Nephron progenitor cell (in vitro differentiated cells): ENCODE results near the gene CLNK.

Source experiments
- DNase-seq: peaks from one replicate; pipeline ENCODE4 v3.0.0; 2021
- H3K27ac Mint-ChIP-seq: 2 replicates; pipeline ENCODE4 v1.8.0; 2021; ENCODE audit warnings: mild to moderate bottlenecking, moderate library complexity, mixed read lengths
- H3K27me3 Mint-ChIP-seq: 2 replicates; pipeline ENCODE4 v1.8.0; 2021; ENCODE audit warnings: mild to moderate bottlenecking, low read depth, mixed read lengths; ENCODE audit not compliant: poor library complexity
- H3K36me3 Mint-ChIP-seq: 2 replicates; pipeline ENCODE4 v1.8.0; 2021; ENCODE audit warnings: low read depth, mixed read lengths
- H3K4me1 Mint-ChIP-seq: 2 replicates; pipeline ENCODE4 v1.8.0; 2021; ENCODE audit warnings: mixed read lengths
- H3K4me3 Mint-ChIP-seq: 2 replicates; pipeline ENCODE4 v1.8.0; 2021; ENCODE audit warnings: mild to moderate bottlenecking, moderate library complexity, mixed read lengths
- H3K9me3 Mint-ChIP-seq: 2 replicates; pipeline ENCODE4 v1.8.0; 2021; ENCODE audit warnings: mild to moderate bottlenecking, moderate library complexity, mixed read lengths
- TF ChIP-seq, protein P1 (sequence below): fragments of 200-600 bp; sonication (generic); IDR thresholded peaks from 2 replicates; pipeline ENCODE4 v1.5.0; 2021; ENCODE audit warnings: antibody characterized with exemption

The CLNK gene

GRCh38 chr4:10690185-10690907 is 5.8 kb upstream of the CLNK start:
- TF ChIP-seq, protein P1, sequence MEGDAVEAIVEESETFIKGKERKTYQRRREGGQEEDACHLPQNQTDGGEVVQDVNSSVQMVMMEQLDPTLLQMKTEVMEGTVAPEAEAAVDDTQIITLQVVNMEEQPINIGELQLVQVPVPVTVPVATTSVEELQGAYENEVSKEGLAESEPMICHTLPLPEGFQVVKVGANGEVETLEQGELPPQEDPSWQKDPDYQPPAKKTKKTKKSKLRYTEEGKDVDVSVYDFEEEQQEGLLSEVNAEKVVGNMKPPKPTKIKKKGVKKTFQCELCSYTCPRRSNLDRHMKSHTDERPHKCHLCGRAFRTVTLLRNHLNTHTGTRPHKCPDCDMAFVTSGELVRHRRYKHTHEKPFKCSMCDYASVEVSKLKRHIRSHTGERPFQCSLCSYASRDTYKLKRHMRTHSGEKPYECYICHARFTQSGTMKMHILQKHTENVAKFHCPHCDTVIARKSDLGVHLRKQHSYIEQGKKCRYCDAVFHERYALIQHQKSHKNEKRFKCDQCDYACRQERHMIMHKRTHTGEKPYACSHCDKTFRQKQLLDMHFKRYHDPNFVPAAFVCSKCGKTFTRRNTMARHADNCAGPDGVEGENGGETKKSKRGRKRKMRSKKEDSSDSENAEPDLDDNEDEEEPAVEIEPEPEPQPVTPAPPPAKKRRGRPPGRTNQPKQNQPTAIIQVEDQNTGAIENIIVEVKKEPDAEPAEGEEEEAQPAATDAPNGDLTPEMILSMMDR = no peak
- Mint-ChIP-seq H3K9me3 (peaks cover 4% of the 10 kb centered on the region), H3K4me3 (no peak overlapping the region), H3K36me3 (no peaks in the 10 kb centered on the region), H3K4me1 (peaks cover 21% of the 10 kb centered on the region), H3K27me3 (peaks cover 5% of the 10 kb centered on the region), H3K27ac (no peak overlapping the region)
- DNase-seq = no peak

DNA sequence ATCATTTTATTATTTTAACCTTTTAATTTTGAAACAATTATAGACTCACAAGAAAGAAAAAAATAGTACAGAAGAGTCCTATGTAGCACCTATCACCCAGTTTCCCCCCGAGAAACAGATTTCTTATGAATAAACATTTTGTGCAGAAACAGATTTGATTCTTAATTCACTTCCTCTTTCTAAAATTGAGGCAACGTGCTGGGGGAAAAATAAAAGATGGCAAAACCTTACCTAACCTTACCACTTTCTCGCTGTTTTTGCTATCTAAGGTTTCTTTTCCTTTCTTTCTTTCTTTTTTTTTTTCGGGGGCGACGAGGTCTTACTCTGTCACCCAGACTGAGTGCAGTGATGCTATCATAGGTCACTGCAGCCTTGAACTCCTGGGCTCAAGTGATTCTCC is 4.3 kb upstream of the CLNK start:
- Mint-ChIP-seq H3K27me3 (peaks cover 5% of the 10 kb centered on the region), H3K4me3 (no peak overlapping the region), H3K9me3 (peaks cover 4% of the 10 kb centered on the region), H3K36me3 (no peaks in the 10 kb centered on the region), H3K4me1 (peaks cover 21% of the 10 kb centered on the region), H3K27ac (no peak overlapping the region)
- TF ChIP-seq, protein P1 = no peak
- DNase-seq = no peak

DNA sequence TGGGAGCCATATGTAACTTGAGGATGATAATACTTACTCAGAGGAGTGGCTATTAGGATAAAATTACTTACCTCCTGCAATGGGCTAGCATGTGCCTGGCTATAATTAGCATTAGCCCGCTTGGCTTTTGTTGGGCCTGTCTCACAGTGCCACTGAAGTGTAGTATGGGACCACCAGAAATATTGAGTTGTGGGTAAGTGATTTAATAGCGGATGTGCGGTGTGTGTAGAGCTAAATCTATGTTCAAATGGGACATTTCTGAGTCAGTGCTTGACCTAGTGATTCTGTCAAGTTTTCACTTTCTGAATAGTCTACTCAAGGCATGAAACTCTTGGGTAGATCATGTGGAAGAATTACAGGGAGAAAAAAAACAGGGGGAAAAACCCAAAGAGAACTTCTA is 3.5 kb upstream of the CLNK start:
- Mint-ChIP-seq H3K4me3 (no peak overlapping the region), H3K27me3 (peaks cover 5% of the 10 kb centered on the region), H3K36me3 (no peaks in the 10 kb centered on the region), H3K9me3 (peaks cover 1% of the 10 kb centered on the region), H3K4me1 (peaks cover 21% of the 10 kb centered on the region), H3K27ac (no peak overlapping the region)
- TF ChIP-seq, protein P1 = no peak
- DNase-seq = no peak

- Mint-ChIP-seq H3K4me1 (peaks cover 21% of the 10 kb centered on the region), H3K27me3 (peaks cover 5% of the 10 kb centered on the region), H3K4me3 (no peak overlapping the region), H3K27ac (no peak overlapping the region), H3K9me3 (no peaks in the 10 kb centered on the region), H3K36me3 (no peaks in the 10 kb centered on the region)
- TF ChIP-seq, protein P1 = no peak
- DNase-seq = no peak
Observed at GRCh38 chr4:10687526-10687925, 3.0 kb upstream of the CLNK start.

GRCh38 chr4:10682397-10682796 is 2.2 kb downstream of the CLNK start:
- Mint-ChIP-seq H3K9me3 (peaks cover 2% of the 10 kb centered on the region), H3K36me3 (no peaks in the 10 kb centered on the region), H3K4me1 (peaks cover 5% of the 10 kb centered on the region), H3K27me3 (no peaks in the 10 kb centered on the region), H3K27ac (no peak overlapping the region), H3K4me3 (no peak overlapping the region)
- TF ChIP-seq, protein P1 = no peak
- DNase-seq = no peak
